HG03469 (cell line): ENCODE measurements around the gene DGKH.

Source experiments
- ATAC-seq: cut with Tn5 transposase; IDR thresholded peaks from one replicate; pipeline ENCODE4 v1.9.1; 2021; ENCODE audit warnings: mild to moderate bottlenecking, moderate library complexity, moderate number of reproducible peaks; ENCODE audit not compliant: unreplicated experiment

The DGKH gene

DNA sequence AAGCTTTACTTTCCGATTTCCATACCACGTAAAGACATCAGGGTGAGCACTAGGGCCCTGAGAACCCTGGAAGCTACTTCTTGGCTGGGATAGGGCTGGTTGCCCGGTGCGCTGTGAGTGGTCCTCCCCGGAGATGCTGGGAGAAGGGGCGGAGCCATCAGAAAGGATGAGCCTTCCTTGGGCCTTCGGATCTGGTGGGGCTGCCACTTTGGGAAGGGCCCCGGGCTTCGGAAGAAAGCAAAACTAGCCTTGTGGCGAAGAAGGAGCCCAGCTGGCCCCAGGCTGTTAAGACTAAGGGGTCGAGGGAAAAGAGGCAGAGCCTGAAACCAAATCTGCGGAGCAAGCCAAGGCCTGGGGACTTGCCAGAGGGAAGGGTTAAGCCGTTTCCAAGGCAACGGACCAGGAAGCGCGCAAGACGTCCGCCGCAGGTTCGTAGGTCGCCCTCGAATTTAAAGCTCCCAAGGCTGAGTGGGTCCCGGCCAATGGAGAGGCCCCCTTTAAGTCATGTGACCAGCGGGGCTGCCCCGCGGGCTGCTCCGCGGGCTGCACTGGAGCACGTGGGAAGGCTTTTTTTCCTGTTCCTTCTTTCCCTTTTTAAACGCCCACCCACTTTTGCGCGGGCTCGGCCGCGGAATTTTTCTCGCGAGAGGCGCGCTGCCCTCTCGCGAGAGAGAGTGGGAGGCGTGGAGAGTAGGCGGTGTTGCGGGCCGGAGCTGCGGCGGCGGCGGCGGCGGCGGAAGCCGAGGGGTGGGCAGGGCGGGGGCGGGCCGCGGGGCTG lies 223.1 kb downstream of the DGKH start:
- peak; percentile 72 for ATAC-seq

DNA sequence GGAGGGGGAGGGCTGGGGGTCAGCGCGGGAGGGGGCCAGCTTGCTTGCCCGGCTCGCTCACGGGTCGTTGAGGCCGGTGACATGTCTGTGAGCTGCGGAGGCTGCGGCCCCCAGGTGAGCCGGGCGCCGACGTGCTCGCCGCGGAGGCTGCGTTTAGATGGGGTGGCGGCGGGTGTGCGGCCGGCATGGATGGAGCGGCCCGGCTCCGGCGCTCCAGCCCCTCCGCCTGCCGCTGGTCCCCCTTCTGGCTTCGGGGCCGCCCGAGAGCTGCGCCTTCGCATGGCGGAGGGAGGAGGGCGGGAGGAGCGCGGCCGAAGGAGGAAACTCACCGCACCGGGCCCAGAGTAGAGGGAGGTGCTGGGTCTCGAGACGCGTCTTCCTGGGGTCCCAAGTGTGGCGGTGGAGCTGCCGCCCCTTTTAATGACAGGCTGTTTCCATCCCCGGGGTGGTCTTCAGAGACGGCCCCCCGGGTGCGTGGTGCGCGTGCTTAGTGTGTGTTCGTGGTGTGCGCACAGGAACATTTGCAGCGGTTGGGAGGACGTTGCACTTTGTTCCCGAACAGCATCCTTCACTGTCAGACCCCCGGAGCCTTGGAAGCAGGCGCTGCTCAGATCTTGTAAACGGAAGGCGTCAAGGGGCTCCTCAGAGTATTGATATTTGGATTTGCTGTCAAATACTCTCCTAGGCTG lies 223.8 kb downstream of the DGKH start, which contains the start of gene AKAP11:
Gene AKAP11 (plus strand): TSS at position 38 of the 689 bp plus-strand sequence. CDS start 14,197 bp downstream, outside the sequence.
- ATAC-seq = peak; percentile 10

DNA sequence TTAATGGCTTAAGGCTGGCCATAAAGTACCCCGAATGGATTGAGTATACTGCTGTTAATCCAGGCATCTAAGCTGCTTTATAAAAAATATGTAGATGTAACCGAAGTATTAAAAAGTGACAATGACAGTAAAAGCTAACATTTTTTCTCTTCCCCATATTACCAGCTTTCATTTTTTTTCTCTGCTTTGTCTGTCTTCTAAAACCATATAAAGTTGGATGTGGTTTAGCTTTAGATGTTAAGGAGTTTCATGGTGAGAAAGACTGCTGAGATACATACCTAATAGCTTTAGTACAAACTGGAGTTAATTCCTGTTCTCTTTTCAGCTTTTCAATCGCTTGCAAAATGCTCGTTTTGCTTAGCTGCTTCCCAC lies 224.3 kb downstream of the DGKH start:
- no peak for ATAC-seq

DNA sequence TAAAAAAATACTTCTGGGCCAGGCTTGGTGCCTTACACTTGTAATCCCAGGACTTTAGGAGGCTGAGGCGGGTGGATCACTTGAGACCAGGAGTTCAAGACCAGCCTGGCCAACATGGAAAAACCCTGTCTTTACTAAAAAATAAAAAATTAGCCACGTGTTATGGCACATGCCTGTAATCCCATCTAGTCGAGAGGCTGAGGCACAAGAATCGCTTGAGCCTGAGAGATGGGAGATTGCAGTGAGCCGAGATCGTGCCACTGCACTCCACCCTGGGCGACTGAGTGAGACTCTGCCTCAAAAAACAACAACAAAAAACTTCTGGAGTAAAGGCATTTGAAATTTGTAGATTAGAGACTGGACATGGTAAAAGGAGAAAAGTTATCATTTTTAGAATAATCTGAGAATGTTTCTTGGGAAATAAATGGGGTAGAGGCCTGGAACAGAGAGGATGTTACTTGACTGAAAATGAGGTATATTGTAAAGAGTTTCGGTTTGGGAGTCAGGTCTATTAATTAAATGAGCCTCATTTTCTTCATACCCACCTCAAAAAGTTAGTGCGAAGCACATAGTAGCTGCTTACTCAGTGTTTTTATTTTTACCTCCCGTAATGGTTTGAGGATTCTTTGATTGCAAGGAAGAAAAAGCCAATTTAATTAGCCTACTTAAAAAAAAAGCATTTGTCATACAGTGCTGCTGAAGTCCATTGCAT lies 226.1 kb downstream of the DGKH start:
- no peak for ATAC-seq

DNA sequence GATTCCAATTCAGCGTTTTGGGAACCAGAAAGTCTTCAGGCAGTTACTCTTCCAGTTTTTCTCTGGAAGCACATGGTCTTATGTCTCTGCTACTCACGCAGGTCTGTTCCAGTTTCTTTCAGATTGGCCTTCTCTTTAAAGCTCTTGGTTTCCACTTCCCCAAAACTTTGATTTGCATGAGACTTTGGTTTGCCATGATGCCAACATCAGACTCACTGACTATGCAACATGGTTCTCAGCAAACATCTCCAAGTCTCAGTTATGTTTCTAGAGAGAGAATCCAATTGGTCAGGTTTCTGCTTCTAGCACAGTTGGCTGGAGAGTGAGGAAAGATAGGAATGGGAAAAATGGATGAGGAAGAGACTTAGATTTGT lies 226.6 kb downstream of the DGKH start:
- peak; percentile 22 for ATAC-seq

DNA sequence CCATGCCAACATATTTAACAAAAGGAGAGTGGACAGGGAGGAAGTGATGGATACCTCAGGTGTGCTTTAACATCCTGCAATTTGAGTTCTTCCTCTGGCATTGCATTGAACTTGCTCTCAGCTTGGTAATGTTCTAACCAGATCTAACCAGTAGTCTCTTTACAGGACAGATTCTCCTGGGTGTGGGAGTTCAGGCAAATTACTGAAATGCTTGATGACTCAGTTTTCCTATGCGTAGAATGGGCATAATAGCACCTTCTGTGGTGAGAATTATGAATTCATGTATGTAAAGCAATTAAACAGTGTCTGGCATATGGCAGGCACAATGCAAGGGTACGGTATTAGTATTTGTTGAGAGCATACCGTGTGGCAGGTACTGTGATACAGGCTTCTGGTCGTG lies 227.1 kb downstream of the DGKH start:
- ATAC-seq = no peak

DNA sequence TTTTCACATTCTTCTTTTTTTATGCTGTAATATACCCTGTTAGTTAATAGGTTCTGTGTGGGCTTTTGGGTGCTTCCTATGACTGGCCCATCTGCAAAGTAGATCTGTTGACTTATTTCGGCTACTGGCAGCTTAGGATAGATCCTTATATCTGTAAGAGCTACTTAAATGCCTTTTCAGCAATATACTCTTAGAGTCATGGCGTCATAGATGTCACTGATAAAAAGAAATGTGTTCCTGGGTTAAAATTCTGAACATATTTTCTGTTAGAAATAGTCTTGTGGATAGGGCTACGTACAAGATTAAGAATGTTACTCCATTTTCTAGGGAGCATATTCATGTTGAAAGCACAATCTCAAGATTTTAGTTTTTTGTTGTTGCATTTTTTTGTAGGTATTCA lies 228.2 kb downstream of the DGKH start:
- ATAC-seq = no peak

DNA sequence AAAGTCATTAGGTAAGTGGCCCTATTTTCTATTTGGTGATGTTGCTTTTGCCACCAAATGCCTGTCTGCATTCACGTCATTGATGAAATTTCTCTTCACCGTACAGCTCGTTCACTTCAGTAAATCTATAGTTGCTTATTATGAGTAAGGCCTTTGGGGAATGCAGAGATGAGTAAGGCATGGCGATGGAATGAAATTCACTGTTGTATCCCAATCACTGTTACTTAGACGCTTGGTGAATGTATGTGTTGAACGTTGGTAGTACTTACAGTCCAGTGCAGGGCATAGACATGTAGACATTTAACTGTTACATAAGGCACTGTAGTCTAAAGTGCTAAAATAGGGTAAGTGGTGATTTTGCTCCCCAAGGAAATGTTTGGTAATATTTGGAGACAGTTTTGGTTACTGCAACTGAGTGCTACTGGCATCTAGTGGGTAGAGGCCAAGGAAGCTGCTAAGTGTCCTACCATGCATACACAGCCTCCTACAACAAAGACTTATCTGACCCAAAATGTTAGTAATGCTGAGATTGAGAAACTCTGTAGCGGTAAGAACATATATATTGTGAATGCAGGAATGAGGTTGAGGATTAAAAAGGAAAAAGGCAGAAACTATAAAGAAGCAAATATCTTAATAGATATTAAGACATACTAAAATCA lies 229.3 kb downstream of the DGKH start:
- no peak for ATAC-seq

DNA sequence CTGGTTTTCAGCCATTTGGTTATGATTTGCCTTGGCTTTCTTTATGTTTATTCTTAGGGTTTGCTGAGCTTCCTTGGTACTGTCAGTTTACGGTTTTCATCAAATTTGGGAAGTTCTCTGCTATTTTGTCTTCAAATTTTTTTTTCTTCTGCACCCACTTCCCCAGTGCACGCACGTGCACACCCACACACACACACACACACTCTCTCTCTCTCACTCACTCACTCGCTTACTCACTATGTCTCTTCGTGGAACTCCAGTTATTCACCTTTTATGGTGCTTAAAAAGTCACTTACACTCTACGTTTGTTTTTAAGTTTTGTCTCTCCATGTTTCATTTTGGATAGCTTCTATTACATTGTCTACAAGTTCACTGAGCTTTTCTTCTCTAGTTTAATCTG lies 230.6 kb downstream of the DGKH start:
- no peak for ATAC-seq

DNA sequence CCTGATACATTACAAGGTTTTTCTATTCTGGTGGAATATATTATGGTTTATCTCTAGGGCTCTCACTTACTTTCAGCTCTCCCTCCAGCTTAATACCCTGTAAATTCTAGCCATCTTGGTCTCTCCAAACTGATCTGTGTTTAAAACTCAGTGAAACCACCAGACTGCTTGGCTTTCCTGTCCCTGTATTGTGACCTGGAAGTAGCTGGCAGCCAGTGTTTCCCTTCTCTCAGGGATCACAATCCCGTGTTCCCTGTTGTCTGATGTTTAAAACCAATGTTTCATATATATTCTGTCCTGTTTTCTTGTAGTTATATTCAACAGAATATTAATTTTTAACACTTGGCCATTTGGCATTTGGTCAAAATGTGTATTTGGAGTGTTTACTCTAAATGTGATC lies 231.5 kb downstream of the DGKH start:
- ATAC-seq = no peak

DNA sequence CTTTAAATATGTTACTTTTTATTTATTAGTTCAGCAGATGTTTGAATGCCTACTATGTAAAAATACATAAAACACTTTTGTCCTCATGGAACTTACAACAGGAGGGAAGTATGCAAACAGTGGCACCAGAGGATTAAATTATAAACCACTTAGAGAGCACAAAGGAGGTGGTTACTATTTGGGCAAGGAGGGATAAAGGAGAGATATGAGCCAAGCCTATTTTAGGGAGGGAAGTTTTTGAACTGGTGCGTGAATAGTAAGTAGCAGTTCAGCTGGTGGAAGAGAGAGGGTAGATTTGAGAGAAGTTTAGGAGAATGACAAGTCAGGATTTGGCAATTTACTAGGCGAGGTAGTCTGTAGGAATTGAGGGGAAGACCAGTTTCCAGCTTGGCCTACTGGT lies 232.1 kb downstream of the DGKH start:
- no peak for ATAC-seq

DNA sequence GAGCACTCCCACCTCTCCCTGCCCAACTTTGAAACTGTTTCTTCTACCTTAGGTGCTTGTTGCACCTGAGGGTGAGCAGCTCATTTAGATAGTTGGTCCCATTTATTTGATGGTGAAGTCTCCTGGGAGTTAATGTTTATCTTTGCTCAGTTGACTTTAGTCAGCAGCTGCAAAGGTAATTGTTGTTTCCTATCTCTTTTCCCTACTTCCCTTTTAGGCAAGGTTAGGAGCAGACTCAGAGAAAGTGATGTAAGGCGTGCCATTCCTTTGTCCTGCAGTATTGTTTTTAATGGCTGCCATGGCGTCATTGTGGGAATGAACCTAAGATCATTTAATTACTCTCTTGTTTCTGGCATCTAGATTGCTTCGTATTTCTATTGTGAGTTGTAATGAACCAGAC lies 235.1 kb downstream of the DGKH start:
- ATAC-seq = no peak

DNA sequence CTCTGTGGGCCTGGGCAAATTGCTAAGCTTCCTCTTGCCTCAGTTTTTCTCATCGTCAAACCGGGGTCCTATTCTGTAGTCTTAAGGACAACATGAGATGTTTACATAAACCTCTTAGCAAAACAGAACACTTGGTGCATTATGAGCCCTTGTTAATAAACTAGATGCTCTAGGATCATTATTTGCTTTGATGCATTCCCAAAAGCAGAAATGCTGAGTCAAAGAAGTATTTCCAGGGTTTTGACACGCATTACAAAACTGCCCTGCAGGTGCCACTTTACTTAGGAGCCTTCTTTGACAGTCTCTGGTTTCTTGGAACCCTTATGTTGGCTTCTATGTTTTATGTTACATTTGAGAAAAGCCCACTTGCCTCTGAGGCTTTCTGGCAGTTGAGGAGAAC lies 235.6 kb downstream of the DGKH start:
- ATAC-seq = no peak
